GM19351 (cell line): Measurements from ENCODE around the gene NBDY.
"Not testable (repeated sequence)": the region's sequence is repeated elsewhere in the genome, so short reads cannot be mapped to it uniquely, and the experiment has no call there.

Experiments used
- ATAC-seq: cut with Tn5 transposase; IDR thresholded peaks from one replicate; pipeline ENCODE4 v1.9.1; 2021; ENCODE audit warnings: mild to moderate bottlenecking, moderate library complexity; ENCODE audit not compliant: unreplicated experiment

NBDY gene

GRCh38 chrX:56798866-56799758 is 70.1 kb downstream of the NBDY start:
- ATAC-seq, result no peak

- ATAC-seq, result no peak
Observed at GRCh38 chrX:56800307-56800706, 71.3 kb downstream of the NBDY start.

GRCh38 chrX:56800801-56801200 is 71.8 kb downstream of the NBDY start:
- peak; percentile 87 for ATAC-seq

GRCh38 chrX:56802428-56802827 is 73.4 kb downstream of the NBDY start:
- no peak for ATAC-seq

GRCh38 chrX:56802921-56803849 is 74.1 kb downstream of the NBDY start:
- ATAC-seq, result peak; percentile 43

GRCh38 chrX:56803850-56804681 is 75.0 kb downstream of the NBDY start:
- no peak for ATAC-seq

GRCh38 chrX:56804867-56805266 is 75.8 kb downstream of the NBDY start:
- ATAC-seq, result no peak

- no peak for ATAC-seq
Observed at GRCh38 chrX:56805399-56805798, 76.4 kb downstream of the NBDY start.

GRCh38 chrX:56806176-56806575 is 77.1 kb downstream of the NBDY start:
- ATAC-seq, result not testable (repeated sequence)

- no peak for ATAC-seq
Observed at GRCh38 chrX:56811599-56811998, 82.6 kb downstream of the NBDY start.

- peak; percentile 94 for ATAC-seq
Observed at GRCh38 chrX:56812515-56813105, 83.6 kb downstream of the NBDY start.

GRCh38 chrX:56813318-56813837 is 84.3 kb downstream of the NBDY start:
- ATAC-seq, result no peak

GRCh38 chrX:56817179-56817578 is 88.1 kb downstream of the NBDY start:
- no peak for ATAC-seq

GRCh38 chrX:56826020-56826419 is 97.0 kb downstream of the NBDY start:
- ATAC-seq, result no peak

GRCh38 chrX:56833626-56834025 is 104.6 kb downstream of the NBDY start:
- no peak for ATAC-seq

GRCh38 chrX:56853436-56853835 is 124.4 kb downstream of the NBDY start:
- ATAC-seq, result no peak

- ATAC-seq, result no peak
Observed at GRCh38 chrX:56857042-56857441, 128.0 kb downstream of the NBDY start.

- no peak for ATAC-seq
Observed at GRCh38 chrX:56860888-56861287, 131.8 kb downstream of the NBDY start.
